Germinal center (tissue), 1 donor: Measurements from ENCODE around the gene SLC43A1.
A peak's percentile ranks its signal among the peaks of the same experiment; 100 is the strongest.
"Not testable (repeated sequence)": the region's sequence is repeated elsewhere in the genome, so short reads cannot be mapped to it uniquely, and the experiment has no call there.

Experiments
- DNase-seq: peaks from one replicate; pipeline ENCODE4 v3.0.0; 2012; ENCODE audit warnings: mixed read lengths, low spot score

The SLC43A1 gene

GRCh38 chr11:57460758-57461749, 54.4 kb downstream of the SLC43A1 start:
- DNase-seq = no peak

- DNase-seq = peak; percentile 71
These were observed 55.3 kb downstream of the SLC43A1 start, which contains the start of gene RTN4RL2 for GRCh38 chr11:57460022-57460757. TSS of gene RTN4RL2 (plus strand) at chr11:57460528. CDS start at chr11:57460866, 338 bp downstream.

GRCh38 chr11:57459164-57460021, 56.1 kb downstream of the SLC43A1 start:
- DNase-seq = no peak

- peak; percentile 70 for DNase-seq
These were observed 56.9 kb downstream of the SLC43A1 start for GRCh38 chr11:57458410-57459163.

GRCh38 chr11:57458060-57458409, 57.5 kb downstream of the SLC43A1 start:
- DNase-seq = no peak

- no peak for DNase-seq
These were observed 57.9 kb downstream of the SLC43A1 start for GRCh38 chr11:57457643-57458023.

- peak; percentile 76 for DNase-seq
These were observed 58.4 kb downstream of the SLC43A1 start for GRCh38 chr11:57456960-57457642.

- no peak for DNase-seq
These were observed 61.8 kb downstream of the SLC43A1 start for GRCh38 chr11:57453543-57454177.

GRCh38 chr11:57446055-57446454, 69.4 kb downstream of the SLC43A1 start:
- no peak for DNase-seq

- not testable (repeated sequence) for DNase-seq
These were observed 70.4 kb downstream of the SLC43A1 start for GRCh38 chr11:57445122-57445394.

- DNase-seq = no peak
These were observed 71.0 kb downstream of the SLC43A1 start for GRCh38 chr11:57444362-57445121.

- DNase-seq = no peak
These were observed 74.6 kb downstream of the SLC43A1 start for GRCh38 chr11:57440744-57441414.

- DNase-seq = no peak
These were observed 75.7 kb downstream of the SLC43A1 start for GRCh38 chr11:57439786-57440185.

GRCh38 chr11:57438345-57439285, 76.9 kb downstream of the SLC43A1 start:
- DNase-seq = no peak

GRCh38 chr11:57436031-57436430, 79.5 kb downstream of the SLC43A1 start:
- no peak for DNase-seq

- no peak for DNase-seq
These were observed 80.6 kb downstream of the SLC43A1 start for GRCh38 chr11:57434640-57435546.
